HG03558 (cell line): ENCODE data around the gene CD3E.

Experiments used
- ATAC-seq: cut with Tn5 transposase; IDR thresholded peaks from one replicate; pipeline ENCODE4 v1.9.1; 2021; ENCODE audit warnings: moderate number of reproducible peaks; ENCODE audit not compliant: unreplicated experiment; ENCODE audit errors: extremely low read depth

Gene CD3E

DNA sequence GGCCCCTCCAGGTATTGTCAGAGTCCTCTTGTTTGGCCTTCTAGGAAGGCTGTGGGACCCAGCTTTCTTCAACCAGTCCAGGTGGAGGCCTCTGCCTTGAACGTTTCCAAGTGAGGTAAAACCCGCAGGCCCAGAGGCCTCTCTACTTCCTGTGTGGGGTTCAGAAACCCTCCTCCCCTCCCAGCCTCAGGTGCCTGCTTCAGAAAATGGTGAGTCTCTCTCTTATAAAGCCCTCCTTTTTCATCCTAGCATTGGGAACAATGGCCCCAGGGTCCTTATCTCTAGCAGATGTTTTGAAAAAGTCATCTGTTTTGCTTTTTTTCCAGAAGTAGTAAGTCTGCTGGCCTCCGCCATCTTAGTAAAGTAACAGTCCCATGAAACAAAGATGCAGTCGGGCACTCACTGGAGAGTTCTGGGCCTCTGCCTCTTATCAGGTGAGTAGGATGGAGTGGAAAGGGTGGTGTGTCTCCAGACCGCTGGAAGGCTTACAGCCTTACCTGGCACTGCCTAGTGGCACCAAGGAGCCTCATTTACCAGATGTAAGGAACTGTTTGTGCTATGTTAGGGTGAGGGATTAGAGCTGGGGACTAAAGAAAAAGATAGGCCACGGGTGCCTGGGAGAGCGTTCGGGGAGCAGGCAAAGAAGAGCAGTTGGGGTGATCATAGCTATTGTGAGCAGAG is at the start of gene CD3E:
TSS of gene CD3E (plus strand) at position 163 of the 681 bp plus-strand sequence. CDS start at position 386, 223 bp downstream.
- ATAC-seq = no peak

DNA sequence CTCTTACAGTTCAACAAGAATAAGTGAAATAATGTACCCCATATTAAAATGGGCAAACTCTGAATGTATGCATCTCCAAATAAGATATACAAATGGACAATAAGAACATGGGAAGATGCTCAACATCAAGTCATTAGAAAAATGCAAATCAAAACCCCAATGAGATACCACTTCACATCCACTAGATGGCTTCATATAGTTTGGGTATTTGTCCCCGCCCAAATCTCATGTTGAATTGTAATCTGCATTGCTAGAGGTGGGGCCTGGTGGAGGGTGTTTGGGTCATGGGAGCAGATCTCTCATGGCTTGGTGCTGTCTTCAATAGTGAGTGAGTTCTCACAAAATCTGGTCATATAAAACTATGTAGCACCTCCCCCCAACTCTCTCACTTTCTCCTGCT is 46.1 kb upstream of the CD3E start:
- ATAC-seq = no peak

DNA sequence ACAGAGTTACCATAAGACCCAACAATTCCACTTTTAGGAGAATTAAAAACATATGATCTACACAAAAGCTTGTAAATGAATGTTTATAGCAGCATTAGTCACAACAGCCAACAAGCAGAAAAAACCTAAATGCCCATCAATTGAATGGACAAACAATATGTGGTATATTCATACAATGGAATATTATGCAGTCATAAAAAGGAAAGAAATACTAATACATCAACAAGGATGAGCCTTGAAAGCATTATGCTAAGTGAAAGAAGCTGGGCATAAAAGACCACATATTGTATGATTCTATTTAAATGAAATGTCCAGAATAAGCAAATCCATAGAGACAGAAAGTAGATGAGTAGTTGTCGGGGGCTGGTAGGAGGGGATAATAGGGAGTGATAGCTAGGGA is 45.4 kb upstream of the CD3E start:
- ATAC-seq = no peak

DNA sequence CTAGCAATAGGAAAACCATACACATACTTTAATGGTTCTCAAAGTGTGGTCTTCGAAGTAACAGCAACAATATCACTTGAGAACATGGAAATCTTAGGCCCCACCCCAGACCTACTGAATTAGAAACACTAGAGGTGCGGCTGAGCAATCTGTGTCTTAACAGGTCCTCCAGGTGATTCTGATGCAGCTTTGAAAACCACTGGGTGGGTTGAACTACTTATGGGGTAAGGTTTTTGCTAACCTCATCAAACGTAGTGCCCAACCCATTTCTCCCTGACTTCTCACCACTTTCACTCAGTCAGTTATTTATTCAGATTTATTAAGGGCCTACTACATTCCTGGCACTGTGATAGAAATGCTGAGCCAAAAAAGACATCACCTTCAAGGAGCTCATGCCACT is 44.2 kb upstream of the CD3E start:
- ATAC-seq = no peak

DNA sequence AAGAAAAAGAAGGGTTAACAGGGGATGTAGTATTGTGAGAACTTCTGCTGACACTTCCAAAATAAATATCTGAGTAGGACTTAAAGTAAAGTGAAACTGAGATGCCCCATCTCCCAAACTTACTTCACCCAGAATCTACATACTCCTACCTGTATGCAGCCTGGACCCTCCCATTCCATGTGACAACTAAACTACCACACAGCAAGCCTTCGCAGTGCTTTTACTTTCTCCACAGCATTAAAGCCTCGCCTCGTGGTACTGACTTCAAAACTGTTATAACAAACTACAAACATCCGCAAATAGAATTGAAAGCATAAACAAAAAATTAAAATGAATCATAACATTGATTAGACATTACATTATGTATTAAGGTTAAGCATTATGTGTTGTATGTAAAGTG is 41.4 kb upstream of the CD3E start:
- no peak for ATAC-seq

DNA sequence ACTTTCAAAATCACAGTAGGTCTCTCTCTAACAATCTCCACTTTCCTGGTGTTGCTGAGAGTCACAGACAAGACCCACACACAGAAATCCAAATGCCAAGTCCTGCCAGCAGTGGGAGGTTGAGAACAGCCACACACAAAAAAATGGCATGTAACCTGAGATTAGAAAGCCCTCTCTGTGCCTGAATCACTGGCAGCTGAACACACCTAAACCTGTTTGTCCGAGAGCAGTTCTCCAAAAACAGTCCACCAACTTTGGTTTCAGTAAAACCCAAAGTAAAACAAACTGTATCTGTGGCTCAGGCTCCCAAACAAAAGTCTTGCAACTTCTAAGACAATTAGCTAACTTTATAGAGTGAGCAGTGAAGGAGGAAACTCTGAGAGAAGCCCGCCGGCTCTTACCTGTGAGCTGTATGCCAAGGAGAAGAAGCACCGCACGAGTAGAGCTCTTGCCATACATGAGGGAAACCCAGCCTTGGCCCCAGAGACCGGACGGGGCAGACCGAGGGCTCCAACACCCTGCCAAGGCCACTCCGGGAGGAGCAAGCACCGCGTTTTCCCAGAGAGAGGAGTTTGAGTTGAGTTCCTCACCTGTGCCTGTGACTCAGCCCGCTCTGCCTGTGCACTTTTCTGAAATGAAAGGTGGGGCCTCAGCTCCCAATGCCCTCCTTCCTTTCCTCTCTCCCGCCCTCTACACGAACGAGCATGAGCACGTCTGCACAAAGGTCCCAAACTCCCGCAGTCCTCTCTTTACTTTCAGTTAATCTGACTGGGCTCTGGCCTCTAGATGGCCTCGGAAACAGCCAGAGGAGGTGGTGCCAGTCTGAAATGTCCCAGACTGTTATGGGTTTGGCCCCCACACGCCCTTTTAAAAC is 40.6 kb upstream of the CD3E start, which contains the start of gene MPZL2:
TSS of gene MPZL2 (minus strand) at position 603 of the 874 bp plus-strand sequence. CDS start at position 459, 144 bp downstream.
- no peak for ATAC-seq

DNA sequence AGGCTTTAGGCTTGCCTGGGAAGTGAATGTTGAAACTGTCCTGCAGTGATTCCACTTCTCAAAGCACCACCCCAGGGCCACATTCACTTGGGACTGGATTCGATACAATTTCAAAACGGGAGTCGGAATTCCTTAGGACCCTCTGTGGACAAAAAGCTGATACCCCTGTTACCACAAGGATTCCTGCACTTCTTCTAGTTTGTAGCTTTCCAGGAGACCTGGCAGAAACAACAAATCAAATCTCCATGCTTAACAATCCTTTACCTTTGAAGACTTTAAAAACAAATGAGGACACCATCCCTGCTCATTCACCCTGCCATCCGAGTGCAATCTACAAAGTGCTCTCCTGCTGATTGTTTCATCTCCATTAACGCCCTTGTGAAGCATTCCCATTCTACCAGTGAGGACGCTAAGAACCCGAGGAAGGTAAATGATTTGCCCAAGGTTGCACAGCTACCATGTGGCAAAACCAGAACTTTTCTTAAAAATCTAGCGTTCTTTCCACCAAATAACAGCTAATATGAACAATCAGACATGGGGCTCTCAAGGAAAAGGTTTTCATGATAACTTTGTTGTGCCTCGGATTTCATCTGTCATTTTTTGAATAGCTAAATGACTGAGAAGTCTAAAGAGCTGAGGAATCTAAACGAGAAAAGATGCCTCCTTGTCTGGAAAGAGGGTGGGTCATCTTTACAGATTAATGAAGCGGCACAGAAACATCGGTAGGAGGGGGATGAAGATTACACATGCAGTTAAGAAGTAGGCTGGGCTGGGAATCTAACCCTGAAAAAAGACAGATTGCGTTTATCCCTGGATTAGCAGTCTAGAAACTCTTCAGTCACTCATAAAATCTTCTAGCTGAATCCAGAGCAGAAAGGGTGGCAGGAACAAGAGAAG is 39.7 kb upstream of the CD3E start:
- no peak for ATAC-seq

DNA sequence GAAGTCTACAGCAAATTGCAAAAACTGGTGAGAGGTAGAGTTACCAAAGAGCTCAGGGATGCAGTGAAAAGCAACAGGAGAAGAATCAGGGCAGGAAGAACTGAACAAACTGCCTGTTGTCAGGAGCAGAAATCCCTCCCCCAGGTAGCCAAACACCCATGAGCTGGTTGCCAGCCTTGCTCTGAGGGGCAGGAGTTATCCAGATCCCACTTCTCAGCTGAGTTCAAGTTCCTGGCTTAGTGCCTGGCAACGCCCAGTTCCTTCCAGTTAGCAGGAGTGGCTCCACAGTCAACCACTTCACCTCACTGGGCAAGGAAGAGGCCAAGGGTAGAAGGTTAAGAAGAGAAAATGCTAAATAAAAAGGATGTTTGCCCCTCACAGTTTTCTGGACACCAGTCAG is 38.6 kb upstream of the CD3E start:
- no peak for ATAC-seq

DNA sequence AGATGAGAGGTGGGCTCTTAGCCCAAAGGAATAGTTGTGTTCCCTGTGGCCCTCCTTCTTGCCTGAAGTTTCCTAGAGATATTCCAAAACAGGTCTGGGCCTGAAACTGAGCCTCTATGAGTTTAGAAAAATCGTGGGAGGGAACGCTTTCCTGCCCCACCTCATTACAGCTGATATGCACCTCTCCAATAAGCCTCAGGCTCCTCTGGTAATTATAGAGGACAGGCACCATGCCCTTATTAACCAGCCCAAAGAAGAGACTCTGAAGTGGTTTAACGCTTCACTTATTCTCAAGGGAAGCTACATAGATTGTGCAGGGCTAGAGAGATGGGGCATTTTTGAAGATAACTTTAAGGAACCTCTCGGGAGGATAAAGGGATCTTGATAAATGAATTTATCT is 37.0 kb upstream of the CD3E start:
- no peak for ATAC-seq

DNA sequence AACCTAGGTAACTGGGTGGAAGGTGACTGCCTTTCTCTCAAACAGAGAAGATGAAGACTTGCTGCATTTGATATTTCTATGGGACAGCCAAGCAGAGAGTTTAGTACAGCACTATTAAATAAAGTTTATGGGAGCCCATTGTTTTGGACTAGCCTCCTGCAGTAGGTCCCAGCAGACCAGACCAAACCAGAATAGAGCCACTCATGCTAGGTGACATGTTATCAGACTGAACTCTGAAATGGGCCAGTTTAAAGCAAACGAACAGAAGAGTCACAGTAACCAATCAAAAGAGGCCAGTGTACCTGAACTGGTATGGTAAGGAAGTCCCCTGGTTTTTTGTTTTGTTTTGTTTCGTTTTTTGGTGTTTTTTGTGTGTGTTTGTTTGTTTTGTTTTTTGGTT is 32.5 kb upstream of the CD3E start:
- no peak for ATAC-seq

DNA sequence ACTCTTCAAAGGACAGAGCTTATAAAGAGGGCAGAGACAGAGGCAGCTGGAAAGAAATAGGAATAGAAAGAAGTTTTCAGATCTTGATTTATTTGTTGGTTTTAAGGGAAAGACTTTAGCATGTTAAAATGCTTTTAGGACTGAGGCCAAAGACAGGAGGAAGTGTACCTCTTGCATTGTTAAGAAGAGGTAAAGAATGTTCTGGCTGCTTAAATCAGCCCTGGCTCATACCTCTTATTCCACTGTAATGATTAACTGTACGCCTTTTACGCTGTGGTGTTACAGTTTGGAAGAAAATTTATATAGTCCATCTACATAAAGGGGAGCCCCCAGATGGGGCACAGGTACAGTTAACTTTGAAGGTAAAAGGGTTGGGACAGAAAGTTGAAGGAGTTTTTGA is 30.3 kb upstream of the CD3E start:
- ATAC-seq = no peak

DNA sequence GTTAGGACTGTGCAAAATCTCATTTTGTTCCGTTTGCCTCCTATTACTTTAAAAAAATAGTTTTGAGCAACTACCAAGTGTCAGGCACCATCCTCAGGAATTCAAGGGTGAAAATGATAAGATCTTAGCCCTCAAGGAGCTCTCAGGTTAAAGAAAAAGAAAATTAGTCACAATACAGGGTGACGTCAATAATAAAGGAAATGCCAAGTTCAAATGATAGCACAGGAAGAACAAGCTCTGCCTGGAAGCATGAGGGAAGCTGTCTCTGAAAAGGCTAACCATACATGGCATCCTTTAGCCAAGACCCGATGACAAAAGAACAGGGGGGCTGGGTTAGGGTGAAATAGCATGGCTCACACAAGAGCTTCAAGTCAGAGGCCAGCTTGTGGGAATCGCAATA is 29.4 kb upstream of the CD3E start:
- no peak for ATAC-seq

DNA sequence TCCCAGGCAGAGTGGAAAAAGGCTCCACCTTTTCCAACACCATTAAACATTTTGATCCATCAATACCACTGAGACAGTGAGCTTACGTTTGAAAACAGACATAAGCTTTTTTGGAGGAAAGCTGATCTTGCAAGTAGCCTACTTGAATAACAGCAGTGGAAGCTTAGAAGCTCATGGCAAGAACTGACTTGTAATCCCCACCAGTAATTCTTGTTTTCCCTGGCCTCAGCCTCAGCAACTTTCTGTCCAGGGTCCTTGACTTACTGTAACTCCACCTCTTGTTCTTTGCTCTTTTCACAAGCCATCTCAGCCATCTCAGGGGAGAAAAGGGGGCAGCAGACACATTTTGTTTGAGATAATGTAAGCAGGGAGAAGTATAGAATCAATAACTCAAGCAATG is 28.1 kb upstream of the CD3E start:
- no peak for ATAC-seq

DNA sequence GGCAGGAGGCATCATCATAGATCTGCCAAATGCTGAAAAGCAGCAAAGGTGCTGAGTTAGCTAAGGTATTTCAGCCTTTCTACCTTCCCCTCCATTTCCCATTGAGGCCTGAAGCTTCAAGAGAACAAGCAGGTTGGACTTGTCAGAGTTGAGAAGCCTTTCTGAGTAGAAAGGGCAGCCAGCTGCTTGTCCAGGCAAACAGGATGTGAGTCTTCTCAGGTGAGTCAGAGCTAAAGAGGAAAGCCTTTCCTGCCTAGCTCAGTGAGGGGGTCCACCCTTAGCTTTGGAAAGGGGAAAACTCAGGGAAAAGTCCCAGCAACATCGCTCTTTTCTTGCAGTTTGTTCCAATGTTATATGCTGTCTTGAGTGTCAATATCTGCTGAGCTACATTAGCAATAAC is 27.2 kb upstream of the CD3E start:
- no peak for ATAC-seq

DNA sequence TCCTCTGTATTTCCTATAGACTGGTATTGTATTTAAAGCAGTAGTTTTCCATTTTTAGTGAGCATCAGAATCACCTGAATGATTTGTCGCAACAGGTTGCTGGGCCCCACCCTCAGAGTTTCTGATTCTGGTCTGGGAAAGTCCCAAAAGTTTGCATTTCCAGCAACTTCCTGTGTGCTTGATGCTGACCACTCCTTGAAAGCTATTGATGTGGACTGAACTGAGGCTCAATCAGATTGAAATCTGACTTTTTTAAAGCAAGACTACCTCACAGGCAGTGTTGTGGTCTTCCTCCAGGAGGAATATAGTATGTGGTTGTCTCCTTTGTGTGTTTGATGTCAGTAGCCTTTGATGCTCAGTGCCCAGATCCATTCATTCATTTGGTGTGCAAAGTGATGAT is 23.2 kb upstream of the CD3E start:
- ATAC-seq = no peak

DNA sequence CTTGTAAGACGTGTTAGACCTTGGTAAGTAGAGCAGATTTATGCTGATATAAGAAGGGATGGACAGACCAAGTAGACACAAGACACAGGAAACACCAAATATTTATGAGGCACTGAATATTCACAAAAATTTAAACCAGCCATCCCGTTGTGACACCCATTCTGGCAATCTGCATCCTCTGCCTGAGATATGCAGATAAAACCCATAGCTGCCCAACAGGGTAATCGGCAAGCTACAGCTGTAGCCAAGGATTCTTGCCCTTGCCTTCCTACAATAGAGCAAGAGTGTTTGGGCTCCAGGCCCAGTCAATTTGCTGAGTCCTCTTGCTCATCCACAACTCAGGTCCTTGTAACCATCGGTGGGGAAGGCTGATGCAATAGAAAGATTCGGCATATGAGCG is 21.9 kb upstream of the CD3E start:
- ATAC-seq = no peak

DNA sequence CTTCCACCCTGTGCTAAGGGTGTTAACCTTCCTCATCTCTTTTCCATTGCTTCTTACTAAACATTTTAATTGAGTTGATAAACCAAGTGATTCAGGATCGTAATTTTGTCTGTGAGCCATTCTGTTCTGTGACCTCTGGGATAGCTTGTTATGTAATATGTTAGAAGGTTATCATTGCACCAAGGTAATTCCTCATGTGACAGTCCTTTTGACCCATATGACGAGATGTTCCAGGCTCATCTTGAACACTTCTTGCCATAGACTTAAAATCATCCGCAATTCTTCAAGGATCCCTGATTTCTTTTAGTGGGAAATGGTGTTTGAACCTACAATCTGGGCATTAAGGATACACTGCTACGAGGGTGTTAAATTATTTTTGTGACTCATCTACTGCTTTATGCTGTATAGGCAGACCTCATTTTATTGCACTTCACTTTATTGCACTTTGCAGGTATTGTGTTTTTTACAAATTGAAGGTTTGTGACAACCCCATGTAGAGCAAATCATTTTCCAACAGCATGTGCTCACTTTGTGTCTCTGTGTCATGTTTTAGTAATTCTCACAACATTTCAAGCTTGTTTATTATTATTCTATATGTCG is 21.4 kb upstream of the CD3E start:
- no peak for ATAC-seq

DNA sequence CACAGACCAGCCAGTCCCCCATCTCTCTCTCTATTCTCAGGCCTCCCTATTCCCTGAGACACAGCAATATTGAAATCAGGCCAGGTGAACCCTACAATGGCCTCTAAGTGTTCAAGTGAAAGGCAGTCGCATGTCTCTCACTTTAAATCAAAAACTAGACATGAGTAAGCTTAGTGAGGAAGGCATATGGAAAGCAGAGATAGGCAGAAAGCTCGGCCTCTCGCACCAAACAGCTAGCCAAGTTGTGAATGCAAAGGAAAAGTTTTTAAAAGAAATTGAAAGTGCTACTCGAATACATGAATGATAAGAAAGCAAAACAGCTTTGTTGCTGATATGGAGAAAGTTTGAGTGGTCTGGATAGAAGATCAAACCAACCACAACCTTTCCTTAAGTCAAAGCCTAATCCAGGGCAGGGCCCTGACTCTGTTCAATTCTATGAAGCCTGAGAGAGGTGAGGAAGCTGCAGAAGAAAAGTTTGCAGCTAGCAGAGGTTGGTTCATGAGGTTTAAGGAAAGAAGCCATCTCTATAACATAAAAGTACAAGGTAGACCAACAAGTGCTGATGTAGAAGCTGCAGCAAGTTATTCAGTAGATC is 20.7 kb upstream of the CD3E start:
- no peak for ATAC-seq

DNA sequence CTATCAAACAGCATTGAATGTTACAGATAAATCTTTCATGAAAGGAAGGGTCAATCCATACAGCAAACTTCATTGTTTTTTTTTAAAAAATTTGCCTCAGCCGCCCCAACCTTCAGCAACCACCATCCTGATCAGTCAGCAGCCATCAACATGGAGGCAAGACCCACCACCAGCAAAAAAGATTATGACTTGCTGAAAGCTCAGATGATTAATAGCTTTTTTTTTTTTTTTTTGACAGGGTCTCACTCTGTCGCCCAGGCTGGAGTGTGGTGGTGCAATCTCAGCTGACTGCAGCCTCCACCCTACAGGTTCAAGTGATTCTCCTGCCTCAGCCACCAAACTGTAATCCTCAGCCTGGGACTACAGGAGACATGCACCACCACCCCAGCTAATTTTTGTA is 18.0 kb upstream of the CD3E start:
- ATAC-seq = no peak

DNA sequence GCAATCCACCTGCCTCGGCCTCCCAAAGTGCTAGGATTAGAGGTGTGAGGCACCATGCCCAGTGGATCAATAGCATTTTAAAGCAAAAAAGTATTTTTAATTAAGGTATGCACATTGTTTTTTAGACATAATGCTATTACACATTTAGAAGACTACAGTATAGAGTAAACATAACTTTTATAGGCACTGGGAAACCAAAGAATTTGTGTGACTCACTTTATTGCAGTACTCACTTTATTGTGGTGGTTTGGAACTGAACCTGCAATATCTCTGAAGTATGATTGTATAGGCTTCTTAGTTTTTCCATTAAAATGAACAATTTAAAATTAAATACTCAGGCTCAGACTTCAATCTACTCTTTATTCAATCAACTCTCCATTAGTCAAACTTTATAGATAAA is 17.5 kb upstream of the CD3E start:
- no peak for ATAC-seq
